GM12891 (cell line): ENCODE results near the gene TNS1.

Experiments used
- DNase-seq: peaks from one replicate; pipeline ENCODE4 v3.0.0; 2011; ENCODE audit warnings: low spot score; ENCODE audit not compliant: insufficient read length
- FAIRE-seq: peaks from 2 replicates; lab custom pipeline; 2011; peaks lifted over from hg19 to GRCh38; lab: Jason Lieb, UNC
- PAX5 ChIP-seq: IDR thresholded peaks from 2 replicates; pipeline ENCODE4 v1.6.1; 2011; ENCODE audit warnings: low read length, moderate library complexity, mild to moderate bottlenecking; ENCODE audit not compliant: insufficient read depth, severe bottlenecking
- POLR2A ChIP-seq: IDR thresholded peaks from 2 replicates; pipeline ENCODE4 v1.6.1; 2011; ENCODE audit warnings: low read depth, low read length, control low read depth
- POLR2AphosphoS5 ChIP-seq: IDR thresholded peaks from 2 replicates; pipeline ENCODE4 v1.6.1; 2011; ENCODE audit warnings: low read depth, low read length, control low read depth
- POU2F2 ChIP-seq: IDR thresholded peaks from 2 replicates; pipeline ENCODE4 v1.6.1; 2011; ENCODE audit warnings: low read depth, mild to moderate bottlenecking, control low read depth, low read length, moderate library complexity
- SPI1 ChIP-seq: IDR thresholded peaks from 2 replicates; pipeline ENCODE4 v1.6.1; 2011; ENCODE audit warnings: low read depth, low read length, control low read depth
- TAF1 ChIP-seq: IDR thresholded peaks from 2 replicates; pipeline ENCODE4 v1.6.1; 2011; ENCODE audit warnings: low read depth, low read length, control low read depth

TNS1 gene

GRCh38 chr2:217993817-217994463, 8.9 kb downstream of the TNS1 start:
- FAIRE-seq (no peak), DNase-seq (peak; percentile 89)
- TF ChIP-seq POLR2A: no peak
- TF ChIP-seq PAX5: no peak
- TF ChIP-seq POLR2AphosphoS5: no peak
- TF ChIP-seq TAF1: no peak
- no peak for TF ChIP-seq SPI1
- TF ChIP-seq POU2F2: no peak

GRCh38 chr2:217993138-217993537, 9.7 kb downstream of the TNS1 start:
- DNase-seq (no peak), FAIRE-seq (no peak)
- no peak for TF ChIP-seq POU2F2
- no peak for TF ChIP-seq PAX5
- no peak for TF ChIP-seq TAF1
- TF ChIP-seq POLR2AphosphoS5: no peak
- no peak for TF ChIP-seq POLR2A

GRCh38 chr2:217992061-217992460, 10.7 kb downstream of the TNS1 start:
- FAIRE-seq (no peak), DNase-seq (no peak)
- TF ChIP-seq SPI1 (no peak), POLR2A (no peak), POLR2AphosphoS5 (no peak), PAX5 (no peak)

- DNase-seq (no peak), FAIRE-seq (no peak)
- TF ChIP-seq POU2F2 (no peak), SPI1 (no peak), POLR2A (no peak), PAX5 (no peak), TAF1 (no peak), POLR2AphosphoS5 (no peak)
Observed at GRCh38 chr2:217990791-217991465, 11.9 kb downstream of the TNS1 start.

- DNase-seq (no peak), FAIRE-seq (no peak)
- TF ChIP-seq TAF1 (no peak), POLR2A (no peak), POU2F2 (no peak), PAX5 (no peak), POLR2AphosphoS5 (no peak)
Observed at GRCh38 chr2:217990389-217990788, 12.4 kb downstream of the TNS1 start.

- TF ChIP-seq TAF1: no peak
- TF ChIP-seq POLR2AphosphoS5: no peak
- no peak for DNase-seq
- FAIRE-seq: no peak
Observed at GRCh38 chr2:217989221-217989948, 13.4 kb downstream of the TNS1 start.

- DNase-seq: no peak
- no peak for FAIRE-seq
- TF ChIP-seq TAF1: no peak
- no peak for TF ChIP-seq POU2F2
- no peak for TF ChIP-seq PAX5
- TF ChIP-seq POLR2AphosphoS5: no peak
- no peak for TF ChIP-seq POLR2A
- TF ChIP-seq SPI1: no peak
Observed at GRCh38 chr2:217988840-217989204, 14.0 kb downstream of the TNS1 start.

- TF ChIP-seq POLR2AphosphoS5: no peak
- no peak for TF ChIP-seq POLR2A
- peak; percentile 54; the same call in 1 of the 2 replicates for TF ChIP-seq POU2F2
- TF ChIP-seq PAX5: no peak
- no peak for TF ChIP-seq TAF1
- DNase-seq: peak; percentile 83
- peak; percentile 93 for FAIRE-seq
Observed at GRCh38 chr2:217988014-217988839, 14.6 kb downstream of the TNS1 start.

- no peak for TF ChIP-seq POLR2AphosphoS5
- no peak for TF ChIP-seq POU2F2
- TF ChIP-seq SPI1: no peak
- TF ChIP-seq TAF1: no peak
- TF ChIP-seq PAX5: no peak
- no peak for TF ChIP-seq POLR2A
- no peak for DNase-seq
- no peak for FAIRE-seq
Observed at GRCh38 chr2:217987391-217987790, 15.4 kb downstream of the TNS1 start.

- no peak for FAIRE-seq
Observed at GRCh38 chr2:217986256-217986961, 16.4 kb downstream of the TNS1 start.

More at GRCh38 chr2:217986256-217986961, 16.4 kb downstream of the TNS1 start:
- DNase-seq: no peak
- no peak for TF ChIP-seq PAX5
- TF ChIP-seq POU2F2: no peak
- no peak for TF ChIP-seq TAF1
- no peak for TF ChIP-seq SPI1
- TF ChIP-seq POLR2AphosphoS5: no peak
- TF ChIP-seq POLR2A: no peak
